ENCODE results near the gene TNFRSF13B.

DNA sequence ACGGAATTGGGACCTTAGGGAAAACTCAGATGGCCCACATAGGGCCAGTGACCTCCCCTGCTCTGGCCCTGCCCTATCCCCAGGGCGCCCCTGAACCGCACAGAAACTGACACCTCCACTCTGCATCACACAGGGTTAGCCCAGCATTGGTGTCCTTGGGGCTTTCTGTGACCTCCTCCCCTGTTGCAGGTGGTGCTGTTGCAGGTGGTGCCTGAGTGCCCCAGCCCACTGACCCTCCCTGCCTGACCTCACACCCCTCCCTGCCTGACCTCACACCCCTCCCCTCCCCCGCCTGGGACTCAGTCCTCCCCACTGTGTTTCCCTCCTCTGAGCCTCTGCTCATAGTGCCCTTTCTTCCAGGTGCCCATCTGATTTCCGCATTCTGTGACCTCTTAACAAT, 21.4 kb downstream of the TNFRSF13B start:
- TF ChIP-seq EZH2 (IDR thresholded peaks at IDR 0.05; ENCODE audit: borderline replicate concordance, low read depth, low read length, severe bottlenecking) = no peak
- TF ChIP-seq, protein P1, sequence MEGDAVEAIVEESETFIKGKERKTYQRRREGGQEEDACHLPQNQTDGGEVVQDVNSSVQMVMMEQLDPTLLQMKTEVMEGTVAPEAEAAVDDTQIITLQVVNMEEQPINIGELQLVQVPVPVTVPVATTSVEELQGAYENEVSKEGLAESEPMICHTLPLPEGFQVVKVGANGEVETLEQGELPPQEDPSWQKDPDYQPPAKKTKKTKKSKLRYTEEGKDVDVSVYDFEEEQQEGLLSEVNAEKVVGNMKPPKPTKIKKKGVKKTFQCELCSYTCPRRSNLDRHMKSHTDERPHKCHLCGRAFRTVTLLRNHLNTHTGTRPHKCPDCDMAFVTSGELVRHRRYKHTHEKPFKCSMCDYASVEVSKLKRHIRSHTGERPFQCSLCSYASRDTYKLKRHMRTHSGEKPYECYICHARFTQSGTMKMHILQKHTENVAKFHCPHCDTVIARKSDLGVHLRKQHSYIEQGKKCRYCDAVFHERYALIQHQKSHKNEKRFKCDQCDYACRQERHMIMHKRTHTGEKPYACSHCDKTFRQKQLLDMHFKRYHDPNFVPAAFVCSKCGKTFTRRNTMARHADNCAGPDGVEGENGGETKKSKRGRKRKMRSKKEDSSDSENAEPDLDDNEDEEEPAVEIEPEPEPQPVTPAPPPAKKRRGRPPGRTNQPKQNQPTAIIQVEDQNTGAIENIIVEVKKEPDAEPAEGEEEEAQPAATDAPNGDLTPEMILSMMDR (IDR thresholded peaks at IDR 0.05; ENCODE audit: borderline replicate concordance, extremely low read depth, low read length, poor library complexity, severe bottlenecking) = no peak

All from DND-41 (cell line).